ENCODE results near the gene COA7.
"Not testable (repeated sequence)": the region's sequence is repeated elsewhere in the genome, so short reads cannot be mapped to it uniquely, and the experiment has no call there.

COA7 gene

DNA sequence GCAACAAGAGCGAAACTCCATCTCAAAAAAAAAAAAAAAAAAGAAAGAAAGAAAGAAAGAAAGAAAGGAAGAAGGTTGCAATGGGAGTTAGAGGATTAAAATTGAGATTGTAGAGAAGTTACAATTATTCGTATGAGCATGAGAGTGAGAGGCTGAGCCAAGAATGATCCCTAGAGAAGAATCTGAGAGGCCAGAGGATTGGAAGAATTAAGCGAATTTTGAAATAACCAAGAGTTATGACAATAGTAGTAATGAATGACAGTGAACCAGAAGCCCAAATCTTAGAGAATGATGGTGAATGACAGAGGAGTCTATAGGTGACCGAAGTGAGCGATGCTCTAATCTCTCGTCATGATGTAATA, 27.7 kb upstream of the COA7 start:
- no peaks in the 10 kb centered on the region for H3K36me3 ChIP-seq (ENCODE audit: control insufficient read depth in 1 of 2, insufficient read depth in 2 of 2, low read depth in 1 of 2, low read length in 2 of 2)
- no peak overlapping the region for H3K4me2 ChIP-seq (ENCODE audit: low read length, poor library complexity, severe bottlenecking)
- H3K4ac ChIP-seq (ENCODE audit: low read depth in 1 of 2, low read length in 2 of 2): no peak overlapping the region
- no peak overlapping the region for H4K8ac ChIP-seq (ENCODE audit: low read length)
- no peak overlapping the region for H3K23ac ChIP-seq (ENCODE audit: low read length in 2 of 2)
- H2BK120ac ChIP-seq (ENCODE audit: low read depth, low read length): no peak overlapping the region
- WGBS: 19% methylated on average over 5 of the region's 6 CpGs
- no peak overlapping the region for H2BK15ac ChIP-seq (ENCODE audit: low read depth, poor library complexity, severe bottlenecking)
- peaks cover 3% of the 10 kb centered on the region for H3K4me1 ChIP-seq (ENCODE audit: control insufficient read depth, insufficient read depth, low read depth, low read length)
- H3K27ac ChIP-seq (ENCODE audit: low read length, poor library complexity, severe bottlenecking): no peak overlapping the region
- H3K4me3 ChIP-seq (ENCODE audit: insufficient read depth in 1 of 2, low read depth in 1 of 2, low read length in 2 of 2): peak overlapping the region in 1 of 2 experiments; percentile 77
- peak overlapping the region; percentile 81 for H3K9ac ChIP-seq (ENCODE audit: low read length)
- peaks cover 3% of the 10 kb centered on the region for H3K79me1 ChIP-seq (replicated peaks; ENCODE audit: low read length, poor library complexity, severe bottlenecking)
- H3K18ac ChIP-seq (ENCODE audit: low read depth in 1 of 2, low read length in 2 of 2): no peak overlapping the region
- no peak overlapping the region for H2BK12ac ChIP-seq (ENCODE audit: low read length in 2 of 2)
- no peak for DNase-seq
- no peak overlapping the region for H4K91ac ChIP-seq (ENCODE audit: low read length)
- H2AFZ ChIP-seq (ENCODE audit: low read depth, low read length): no peak overlapping the region
- no peaks in the 10 kb centered on the region for H3K9me3 ChIP-seq (ENCODE audit: control insufficient read depth, low read length)
- H3K27me3 ChIP-seq (ENCODE audit: control insufficient read depth in 1 of 2, insufficient read depth in 1 of 2, low read length in 2 of 2): no peaks in the 10 kb centered on the region
- H2BK5ac ChIP-seq (ENCODE audit: low read depth, low read length, poor library complexity, severe bottlenecking): no peak overlapping the region
- H3K14ac ChIP-seq (ENCODE audit: low read length in 2 of 2): no peak overlapping the region
- no peak overlapping the region for H2AK5ac ChIP-seq (ENCODE audit: low read length, severe bottlenecking)

DNA sequence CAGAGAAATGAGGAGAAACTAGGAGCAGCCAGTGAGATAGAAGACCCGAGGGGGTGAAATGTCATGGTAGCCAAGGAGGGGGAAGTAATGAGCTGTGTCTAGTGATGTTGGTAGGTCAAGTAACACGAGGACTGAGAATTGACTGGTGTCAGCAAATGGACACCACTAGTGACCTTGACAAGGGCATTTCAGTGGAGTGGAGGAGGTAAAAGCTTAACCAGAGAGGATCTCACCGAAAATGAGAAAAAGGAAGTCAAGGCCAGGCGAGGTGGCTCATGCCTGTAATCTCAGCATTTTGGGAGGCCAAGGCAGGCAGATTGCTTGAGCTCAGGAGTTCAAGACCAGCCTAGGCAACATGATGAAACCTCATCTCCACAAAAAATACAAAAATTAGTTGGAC, 25.1 kb upstream of the COA7 start:
- 91% methylated on average over 4 of the region's 4 CpGs for WGBS
- H3K23ac ChIP-seq (ENCODE audit: low read length in 2 of 2): no peak overlapping the region

DNA sequence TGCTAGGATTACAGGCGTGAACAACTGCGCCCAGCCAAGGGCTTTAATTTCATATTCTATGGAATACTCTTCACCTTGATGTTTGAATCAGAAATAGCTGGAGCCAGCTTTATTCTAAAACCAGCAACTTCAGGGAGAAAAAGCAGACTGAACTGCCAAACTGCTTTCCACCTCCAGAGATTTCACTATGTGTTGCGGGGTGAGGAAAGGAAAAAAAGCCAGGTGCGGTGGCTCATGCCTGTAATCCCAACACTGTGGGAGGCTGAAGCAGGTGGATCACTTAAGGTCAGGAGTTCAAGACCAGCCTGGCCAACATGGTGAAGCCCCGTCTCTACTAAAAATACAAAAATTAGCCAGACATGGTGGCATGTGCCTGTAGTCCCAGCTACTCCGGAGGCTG, 17.1 kb upstream of the COA7 start:
- not testable (repeated sequence) for H3K9ac ChIP-seq (ENCODE audit: low read length); H3K4me2 ChIP-seq (ENCODE audit: low read length, poor library complexity, severe bottlenecking); DNase-seq; H3K27me3 ChIP-seq (ENCODE audit: control insufficient read depth in 1 of 2, insufficient read depth in 1 of 2, low read length in 2 of 2); H4K8ac ChIP-seq (ENCODE audit: low read length); H3K79me1 ChIP-seq (replicated peaks; ENCODE audit: low read length, poor library complexity, severe bottlenecking); H3K18ac ChIP-seq (ENCODE audit: low read depth in 1 of 2, low read length in 2 of 2); H3K36me3 ChIP-seq (ENCODE audit: control insufficient read depth in 1 of 2, insufficient read depth in 2 of 2, low read depth in 1 of 2, low read length in 2 of 2); H2BK15ac ChIP-seq (ENCODE audit: low read depth, poor library complexity, severe bottlenecking); H3K9me3 ChIP-seq (ENCODE audit: control insufficient read depth, low read length); H4K91ac ChIP-seq (ENCODE audit: low read length); H3K14ac ChIP-seq (ENCODE audit: low read length in 2 of 2); H3K27ac ChIP-seq (ENCODE audit: low read length, poor library complexity, severe bottlenecking); H3K4ac ChIP-seq (ENCODE audit: low read depth in 1 of 2, low read length in 2 of 2); H3K23ac ChIP-seq (ENCODE audit: low read length in 2 of 2); H2BK12ac ChIP-seq (ENCODE audit: low read length in 2 of 2); H2BK5ac ChIP-seq (ENCODE audit: low read depth, low read length, poor library complexity, severe bottlenecking); H3K4me3 ChIP-seq (ENCODE audit: insufficient read depth in 1 of 2, low read depth in 1 of 2, low read length in 2 of 2); H2AK5ac ChIP-seq (ENCODE audit: low read length, severe bottlenecking); H3K4me1 ChIP-seq (ENCODE audit: control insufficient read depth, insufficient read depth, low read depth, low read length); H2AFZ ChIP-seq (ENCODE audit: low read depth, low read length); H2BK120ac ChIP-seq (ENCODE audit: low read depth, low read length)
- 91% methylated on average over 5 of the region's 6 CpGs for WGBS

More for the DNA sequence above, 25.1 kb upstream of the COA7 start:
- no peak overlapping the region for H3K4ac ChIP-seq (ENCODE audit: low read depth in 1 of 2, low read length in 2 of 2)
- H3K4me2 ChIP-seq (ENCODE audit: low read length, poor library complexity, severe bottlenecking): no peak overlapping the region
- H3K27me3 ChIP-seq (ENCODE audit: control insufficient read depth in 1 of 2, insufficient read depth in 1 of 2, low read length in 2 of 2): no peaks in the 10 kb centered on the region
- no peak for DNase-seq
- H3K9me3 ChIP-seq (ENCODE audit: control insufficient read depth, low read length): no peaks in the 10 kb centered on the region
- H3K27ac ChIP-seq (ENCODE audit: low read length, poor library complexity, severe bottlenecking): no peak overlapping the region
- no peak overlapping the region for H4K91ac ChIP-seq (ENCODE audit: low read length)
- no peaks in the 10 kb centered on the region for H3K36me3 ChIP-seq (ENCODE audit: control insufficient read depth in 1 of 2, insufficient read depth in 2 of 2, low read depth in 1 of 2, low read length in 2 of 2)
- no peak overlapping the region for H3K9ac ChIP-seq (ENCODE audit: low read length)
- no peak overlapping the region for H2AFZ ChIP-seq (ENCODE audit: low read depth, low read length)
- H2BK5ac ChIP-seq (ENCODE audit: low read depth, low read length, poor library complexity, severe bottlenecking): no peak overlapping the region
- H3K4me1 ChIP-seq (ENCODE audit: control insufficient read depth, insufficient read depth, low read depth, low read length): peaks cover 2% of the 10 kb centered on the region
- no peak overlapping the region for H2AK5ac ChIP-seq (ENCODE audit: low read length, severe bottlenecking)
- no peak overlapping the region for H3K14ac ChIP-seq (ENCODE audit: low read length in 2 of 2)
- H2BK15ac ChIP-seq (ENCODE audit: low read depth, poor library complexity, severe bottlenecking): no peak overlapping the region
- no peak overlapping the region for H2BK120ac ChIP-seq (ENCODE audit: low read depth, low read length)
- H4K8ac ChIP-seq (ENCODE audit: low read length): no peak overlapping the region
- peaks cover 1% of the 10 kb centered on the region for H3K79me1 ChIP-seq (replicated peaks; ENCODE audit: low read length, poor library complexity, severe bottlenecking)
- H3K4me3 ChIP-seq (ENCODE audit: insufficient read depth in 1 of 2, low read depth in 1 of 2, low read length in 2 of 2): no peak overlapping the region
- no peak overlapping the region for H3K18ac ChIP-seq (ENCODE audit: low read depth in 1 of 2, low read length in 2 of 2)
- H2BK12ac ChIP-seq (ENCODE audit: low read length in 2 of 2): no peak overlapping the region

DNA sequence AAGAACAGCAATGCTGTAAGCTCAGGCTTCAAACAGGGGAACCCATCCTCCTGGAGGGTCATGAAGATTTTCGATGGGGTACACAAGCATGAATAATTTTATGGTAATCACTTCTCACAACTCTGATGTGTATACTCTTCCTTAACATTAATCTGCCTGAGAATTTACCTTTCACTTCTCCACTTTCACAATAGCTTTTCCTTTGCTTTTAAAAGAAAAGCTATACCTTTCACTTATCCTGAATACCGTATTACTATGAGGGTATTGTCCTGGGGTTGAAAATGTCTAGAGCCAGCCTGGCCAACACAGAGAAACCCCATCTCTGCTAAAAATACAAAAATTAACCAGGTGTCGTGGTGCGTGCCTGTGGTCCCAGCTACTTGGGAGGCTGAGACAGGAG, 15.4 kb upstream of the COA7 start:
- no peak for DNase-seq
- H4K91ac ChIP-seq (ENCODE audit: low read length): no peak overlapping the region
- no peak overlapping the region for H3K4me3 ChIP-seq (ENCODE audit: insufficient read depth in 1 of 2, low read depth in 1 of 2, low read length in 2 of 2)
- no peak overlapping the region for H2BK120ac ChIP-seq (ENCODE audit: low read depth, low read length)
- no peak overlapping the region for H3K23ac ChIP-seq (ENCODE audit: low read length in 2 of 2)
- no peak overlapping the region for H2AK5ac ChIP-seq (ENCODE audit: low read length, severe bottlenecking)
- H3K4ac ChIP-seq (ENCODE audit: low read depth in 1 of 2, low read length in 2 of 2): no peak overlapping the region
- no peak overlapping the region for H2AFZ ChIP-seq (ENCODE audit: low read depth, low read length)
- H2BK15ac ChIP-seq (ENCODE audit: low read depth, poor library complexity, severe bottlenecking): no peak overlapping the region
- no peaks in the 10 kb centered on the region for H3K4me1 ChIP-seq (ENCODE audit: control insufficient read depth, insufficient read depth, low read depth, low read length)
- H2BK5ac ChIP-seq (ENCODE audit: low read depth, low read length, poor library complexity, severe bottlenecking): no peak overlapping the region
- H3K14ac ChIP-seq (ENCODE audit: low read length in 2 of 2): no peak overlapping the region
- H3K27me3 ChIP-seq (ENCODE audit: control insufficient read depth in 1 of 2, insufficient read depth in 1 of 2, low read length in 2 of 2): no peaks in the 10 kb centered on the region
- no peaks in the 10 kb centered on the region for H3K36me3 ChIP-seq (ENCODE audit: control insufficient read depth in 1 of 2, insufficient read depth in 2 of 2, low read depth in 1 of 2, low read length in 2 of 2)
- no peak overlapping the region for H3K4me2 ChIP-seq (ENCODE audit: low read length, poor library complexity, severe bottlenecking)
- H2BK12ac ChIP-seq (ENCODE audit: low read length in 2 of 2): no peak overlapping the region
- H4K8ac ChIP-seq (ENCODE audit: low read length): no peak overlapping the region
- no peaks in the 10 kb centered on the region for H3K79me1 ChIP-seq (replicated peaks; ENCODE audit: low read length, poor library complexity, severe bottlenecking)
- H3K9me3 ChIP-seq (ENCODE audit: control insufficient read depth, low read length): no peaks in the 10 kb centered on the region
- no peak overlapping the region for H3K18ac ChIP-seq (ENCODE audit: low read depth in 1 of 2, low read length in 2 of 2)
- no peak overlapping the region for H3K9ac ChIP-seq (ENCODE audit: low read length)
- H3K27ac ChIP-seq (ENCODE audit: low read length, poor library complexity, severe bottlenecking): no peak overlapping the region
- 89% methylated on average over 4 of the region's 4 CpGs for WGBS
